NCI-H1436 (cell line): Measurements from ENCODE around the gene ENOX1.

Experiments used
- DNase-seq: peaks from one replicate; lab custom pipeline; 2025; lab: John Stamatoyannopoulos, UW

The ENOX1 gene

DNA sequence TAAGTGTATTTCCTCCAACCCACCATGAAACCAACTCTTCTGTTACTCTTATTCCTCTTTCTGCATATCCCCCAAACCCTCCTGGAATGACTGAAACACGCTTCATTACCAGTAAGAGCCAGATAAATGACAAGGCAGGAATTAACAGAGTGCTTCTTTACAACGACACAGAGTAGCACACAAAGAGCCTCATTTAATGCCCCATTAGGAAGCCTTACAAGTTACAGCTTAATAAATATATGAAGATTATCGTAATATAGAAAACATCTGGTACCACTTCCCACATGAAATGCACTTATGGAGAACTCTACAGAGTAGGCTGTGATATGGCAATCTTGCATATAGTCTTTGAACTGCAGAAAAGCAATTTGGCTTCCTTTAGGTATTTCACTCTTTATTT is 116.8 kb downstream of the ENOX1 start:
- no peak for DNase-seq

DNA sequence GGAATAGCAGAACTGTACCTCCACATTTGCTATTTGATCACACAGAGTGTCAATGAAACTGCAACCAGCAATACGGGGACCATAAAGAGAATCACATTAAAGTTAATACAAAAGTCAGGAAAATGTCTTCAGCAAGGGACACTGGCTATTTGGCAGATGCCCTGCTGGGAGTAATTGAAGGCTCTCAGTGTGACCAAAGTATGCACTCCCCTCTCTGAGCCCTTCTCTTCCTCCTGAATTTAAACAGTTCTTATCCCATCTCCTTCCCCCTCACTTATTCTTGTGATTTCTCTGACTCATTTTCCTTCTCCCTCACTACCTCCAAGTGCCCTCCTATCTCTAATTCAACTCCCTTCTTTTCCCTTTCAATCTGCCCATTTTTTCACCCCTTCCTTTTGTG is 117.7 kb downstream of the ENOX1 start:
- DNase-seq, result no peak

DNA sequence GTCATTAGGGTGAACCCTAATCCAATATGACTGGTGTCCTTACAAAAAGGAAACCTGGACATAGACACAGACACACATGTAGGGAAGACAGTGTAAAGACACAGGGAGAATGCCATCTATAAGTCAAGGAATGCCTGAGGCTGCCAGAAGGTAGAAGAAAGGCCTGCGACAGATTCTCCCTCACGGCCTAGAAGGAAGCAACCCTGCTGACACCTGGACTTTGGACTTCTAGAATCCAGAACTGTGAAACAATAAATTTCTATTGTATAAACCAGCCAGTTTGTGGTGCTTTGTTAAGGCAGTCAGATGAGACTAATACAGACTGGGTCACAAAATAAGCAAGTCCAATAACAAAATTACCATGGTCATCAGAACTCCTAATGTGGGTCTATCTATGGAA is 120.4 kb downstream of the ENOX1 start:
- no peak for DNase-seq

DNA sequence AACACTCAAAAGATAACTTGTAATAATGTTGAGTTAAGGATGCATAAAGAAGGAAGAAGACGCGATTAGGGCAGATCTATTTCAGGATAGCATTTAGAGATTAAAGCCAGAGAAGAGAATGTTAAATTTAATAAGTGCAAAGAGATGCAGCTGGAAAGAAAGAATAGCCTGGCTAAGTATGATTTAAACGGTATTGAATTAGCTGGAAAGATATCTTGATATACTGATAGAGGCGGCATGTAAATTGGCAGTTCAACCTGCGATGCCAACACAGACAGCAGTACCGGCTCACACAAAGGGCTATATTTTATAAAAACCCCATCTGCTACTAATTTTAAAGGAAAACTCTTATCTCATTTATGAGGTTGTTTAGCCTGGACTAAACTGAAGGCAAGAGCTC is 121.4 kb downstream of the ENOX1 start:
- no peak for DNase-seq

GRCh38 chr13:43664700-43665191 is 122.0 kb downstream of the ENOX1 start:
- DNase-seq, result no peak

DNA sequence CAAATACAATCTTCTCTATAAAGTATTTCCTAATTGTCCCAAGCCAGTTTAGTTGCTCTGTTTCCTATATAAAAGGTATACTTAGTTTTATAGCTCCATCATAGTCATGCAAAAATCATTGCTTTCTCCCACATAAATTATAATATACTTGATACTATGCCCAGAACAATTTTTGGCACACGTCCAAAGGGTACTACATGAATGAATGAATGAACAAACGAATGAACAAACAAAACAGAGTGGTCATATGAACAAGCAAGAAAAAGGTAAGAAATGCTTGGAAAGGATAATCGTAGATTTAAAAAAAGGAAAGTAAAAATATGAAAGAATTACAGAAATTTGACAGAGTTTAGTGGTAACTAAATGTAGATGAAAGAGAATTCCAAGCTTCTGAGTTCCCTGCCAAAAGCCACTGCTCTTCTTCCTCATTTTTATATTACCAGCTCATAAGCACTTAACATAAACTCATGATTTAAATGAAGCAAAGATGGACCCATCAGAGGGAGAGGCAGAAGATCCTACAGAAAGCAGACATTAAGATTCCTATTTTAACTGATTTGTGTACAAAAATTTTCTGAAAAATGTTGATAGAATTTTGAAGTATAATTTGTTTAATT is 123.2 kb downstream of the ENOX1 start:
- no peak for DNase-seq

DNA sequence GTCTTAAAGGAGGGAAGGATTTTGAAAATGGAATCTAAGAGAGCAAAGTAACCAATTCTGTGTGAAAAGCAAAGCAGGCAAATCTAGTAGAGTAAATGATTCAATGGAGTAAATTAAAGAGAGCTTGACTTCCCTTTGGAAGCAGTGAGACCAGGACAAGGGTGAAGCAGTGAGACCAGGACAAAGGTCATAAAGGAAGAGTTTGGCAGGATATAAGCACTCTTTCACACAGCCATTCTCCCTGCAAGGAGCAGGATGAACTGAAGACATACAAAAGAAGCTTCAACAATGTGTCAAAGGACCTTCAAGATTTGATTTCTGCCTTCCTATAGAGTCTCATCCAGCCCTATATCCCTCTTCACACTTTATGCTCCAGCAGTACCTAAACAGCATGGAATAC is 123.8 kb downstream of the ENOX1 start:
- DNase-seq, result no peak

GRCh38 chr13:43661161-43661830 is 125.5 kb downstream of the ENOX1 start:
- no peak for DNase-seq

DNA sequence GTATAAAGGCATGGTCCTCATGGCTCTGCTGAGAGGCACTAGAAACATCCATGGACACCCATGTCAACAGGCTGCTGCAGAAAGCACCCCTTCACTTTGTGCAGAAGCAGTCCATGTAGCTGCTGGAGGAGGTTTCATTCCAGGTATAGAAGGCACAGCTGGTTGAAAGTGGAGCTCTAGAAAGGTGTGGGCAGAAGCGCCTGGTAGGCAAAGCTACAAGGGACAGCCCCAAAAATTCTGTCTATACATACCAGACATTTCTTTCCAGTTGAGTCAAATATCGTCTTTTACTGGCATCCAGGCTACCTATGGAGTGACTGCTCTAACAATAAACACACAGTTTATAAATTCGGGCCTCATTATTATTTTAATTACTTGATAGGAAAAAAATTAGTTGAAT is 129.3 kb downstream of the ENOX1 start:
- no peak for DNase-seq

DNA sequence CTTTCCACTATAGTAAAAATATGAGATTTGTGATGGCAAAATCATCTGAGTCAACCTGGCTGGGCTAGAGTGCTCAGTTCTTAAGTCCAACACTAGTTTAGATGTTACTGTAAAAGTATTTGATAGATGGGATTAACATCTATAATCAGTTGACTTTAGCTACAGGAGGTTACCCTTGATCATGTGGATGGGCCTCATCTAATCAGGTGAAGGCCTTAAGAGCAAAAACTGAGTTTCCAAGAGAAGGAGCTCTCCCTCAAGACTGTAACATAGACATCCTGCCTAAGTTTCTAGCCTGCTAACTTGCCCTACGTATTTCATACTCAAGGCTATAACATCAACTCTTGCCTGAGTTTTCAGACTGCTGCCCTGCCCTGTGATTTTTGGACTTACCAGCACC is 132.8 kb downstream of the ENOX1 start:
- DNase-seq, result no peak

- DNase-seq, result no peak
Observed at GRCh38 chr13:43653395-43653794, 133.4 kb downstream of the ENOX1 start.

DNA sequence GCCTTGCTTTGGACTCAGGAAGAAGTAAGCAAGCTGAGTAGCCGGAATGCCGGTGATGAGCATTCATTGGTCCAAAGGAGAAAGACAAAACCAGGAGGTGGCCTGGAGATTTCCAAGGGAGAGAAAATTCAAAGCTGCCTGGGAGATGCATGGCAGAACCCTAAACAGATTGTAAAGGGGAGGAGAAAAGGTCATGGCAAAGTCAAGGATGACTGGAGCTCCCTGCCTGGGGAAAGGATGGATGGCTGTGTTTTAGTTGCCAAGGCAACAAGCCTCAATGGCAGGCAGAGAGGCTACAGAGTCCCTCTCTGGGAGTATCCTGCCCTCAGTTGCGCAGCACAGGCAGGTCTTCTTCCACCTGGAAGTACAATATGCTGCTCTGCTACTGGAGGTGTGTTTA is 134.0 kb downstream of the ENOX1 start:
- DNase-seq, result no peak

GRCh38 chr13:43650882-43651281 is 135.9 kb downstream of the ENOX1 start:
- DNase-seq, result no peak

DNA sequence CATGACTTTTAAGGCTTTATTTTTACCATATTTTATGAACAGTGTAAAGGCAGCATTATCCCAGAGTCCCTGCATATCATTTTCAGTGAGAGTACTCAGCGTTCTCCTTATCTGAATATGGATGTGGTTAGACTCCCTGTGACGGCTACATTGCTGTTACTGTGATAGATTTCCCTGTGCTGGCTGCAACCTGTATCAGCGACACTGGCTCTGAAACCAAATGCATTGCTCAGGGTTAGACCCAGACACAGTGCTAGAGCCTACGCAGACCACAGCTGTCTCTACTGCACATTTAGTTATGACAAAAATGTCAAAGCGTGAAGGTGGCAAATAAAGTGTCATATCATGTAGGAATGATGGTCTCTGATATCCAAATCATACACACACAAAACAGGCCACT is 138.0 kb downstream of the ENOX1 start:
- DNase-seq, result no peak

DNA sequence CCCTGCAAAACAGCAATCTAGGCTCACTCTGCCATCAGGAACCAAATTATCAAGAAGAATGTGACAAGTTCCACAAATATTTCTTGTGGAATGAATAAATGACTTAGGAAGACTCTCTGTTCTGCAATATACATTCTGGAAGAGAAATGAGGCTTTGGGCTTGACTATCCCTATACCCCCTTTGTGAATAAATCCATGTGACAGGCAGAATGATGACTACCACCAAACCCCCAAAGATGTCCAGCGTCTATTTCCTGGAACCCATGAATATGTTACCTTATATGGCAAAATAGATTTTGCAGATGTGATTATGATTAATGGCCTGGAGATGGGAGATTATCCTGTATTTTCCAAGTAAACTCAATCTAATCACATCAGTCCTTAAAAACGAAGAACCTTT is 139.3 kb downstream of the ENOX1 start:
- DNase-seq, result no peak

- no peak for DNase-seq
Observed at GRCh38 chr13:43640476-43640875, 146.3 kb downstream of the ENOX1 start.

- no peak for DNase-seq
Observed at GRCh38 chr13:43631106-43631505, 155.7 kb downstream of the ENOX1 start.

GRCh38 chr13:43629691-43630480 is 156.9 kb downstream of the ENOX1 start:
- no peak for DNase-seq

DNA sequence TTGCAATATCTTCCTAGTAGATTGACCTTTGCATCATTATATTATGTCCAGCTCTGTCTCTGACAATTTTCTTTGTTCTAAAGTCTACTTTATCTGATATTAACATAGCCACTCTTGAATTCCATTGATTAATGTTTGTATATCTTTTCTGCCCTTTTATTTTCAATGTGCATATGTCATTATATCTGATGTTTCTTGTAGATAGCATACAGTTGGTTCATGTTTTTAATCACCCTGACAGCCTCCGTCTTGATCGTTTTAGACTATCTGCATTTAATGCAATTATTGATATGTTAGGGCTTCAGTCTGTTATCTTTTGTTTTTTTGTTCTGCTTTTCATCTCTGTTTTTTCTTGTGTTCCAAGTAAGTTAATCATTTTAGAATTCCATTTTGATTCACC is 159.8 kb downstream of the ENOX1 start:
- DNase-seq, result no peak

DNA sequence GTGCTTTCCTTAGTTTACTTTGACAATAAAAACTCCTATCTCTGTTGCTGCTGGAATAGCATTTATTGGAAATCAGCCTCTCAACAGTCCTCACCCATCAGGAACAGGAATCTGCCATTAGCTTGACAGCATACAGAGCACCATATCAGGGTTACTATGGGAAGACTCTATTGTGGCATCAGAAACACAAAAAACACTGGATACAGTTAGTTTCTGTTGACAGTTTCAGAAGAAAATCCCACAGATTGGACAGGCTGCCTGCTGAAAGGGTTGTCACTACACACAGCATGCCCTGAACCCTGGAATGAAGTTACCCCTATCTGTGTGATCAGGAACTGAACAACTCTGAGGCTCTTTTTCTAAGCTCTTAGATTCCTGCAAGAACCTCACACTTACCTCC is 172.7 kb downstream of the ENOX1 start:
- no peak for DNase-seq

DNA sequence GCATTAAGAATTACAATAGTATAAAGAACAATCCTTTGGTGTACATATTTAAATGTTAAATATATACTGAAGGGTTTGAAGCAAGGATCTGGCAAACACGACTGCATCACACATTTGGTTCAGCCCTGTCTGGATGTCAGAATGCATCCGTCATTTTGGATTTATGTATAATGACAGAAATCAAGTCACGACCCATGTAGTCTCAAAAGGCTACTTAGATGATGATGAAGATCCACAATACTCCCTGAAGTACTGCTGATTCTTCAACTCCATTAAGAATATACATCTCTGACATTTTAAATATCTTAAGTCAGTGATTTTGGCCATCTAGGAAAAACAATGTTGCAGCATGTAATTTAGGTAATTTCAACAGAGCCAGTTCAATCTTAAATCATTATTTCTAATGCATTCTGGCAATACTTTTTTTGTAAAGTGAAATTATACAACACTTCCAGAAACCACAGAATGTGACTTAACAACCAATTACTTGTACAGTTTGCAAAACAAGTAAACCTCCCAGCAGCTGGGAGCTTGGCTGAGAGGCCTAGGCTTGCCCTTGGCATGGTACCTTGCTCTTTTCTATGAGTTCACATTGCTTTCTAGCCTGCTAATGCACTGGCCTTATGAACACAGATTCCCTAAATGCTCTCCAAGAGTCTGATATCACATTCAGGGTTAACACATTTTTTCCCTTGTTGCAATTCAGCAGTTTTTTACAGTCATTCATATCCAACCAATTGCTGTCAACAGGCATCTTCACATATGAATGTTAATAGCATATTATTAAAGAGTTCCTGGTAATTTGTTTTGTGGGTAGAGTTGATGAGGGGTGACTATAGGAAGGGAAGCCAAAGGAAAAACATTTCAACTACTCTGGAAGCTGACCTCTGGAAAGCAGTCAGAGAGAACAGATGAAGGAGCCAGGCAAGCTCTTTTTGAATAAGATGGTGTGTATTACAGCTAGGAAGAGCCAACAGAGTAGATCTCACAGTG is 175.2 kb downstream of the ENOX1 start:
- no peak for DNase-seq
